Stimulated activated CD8-positive, alpha-beta memory T cell treated with anti-CD3 and anti-CD28 coated beads, Interleukin-12 subunit alpha, Interleukin-12 subunit beta, amount 100 ng/mL, for 24 hours (primary cell): ENCODE results near the gene RGS16.
"Not testable (repeated sequence)": the region's sequence is repeated elsewhere in the genome, so short reads cannot be mapped to it uniquely, and the experiment has no call there.

Experiments used
- DNase-seq: peaks from one replicate; pipeline ENCODE4 v3.0.0-alpha.2; 2020; ENCODE audit errors: extremely low read depth

RGS16 gene, protein sequence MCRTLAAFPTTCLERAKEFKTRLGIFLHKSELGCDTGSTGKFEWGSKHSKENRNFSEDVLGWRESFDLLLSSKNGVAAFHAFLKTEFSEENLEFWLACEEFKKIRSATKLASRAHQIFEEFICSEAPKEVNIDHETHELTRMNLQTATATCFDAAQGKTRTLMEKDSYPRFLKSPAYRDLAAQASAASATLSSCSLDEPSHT

DNA sequence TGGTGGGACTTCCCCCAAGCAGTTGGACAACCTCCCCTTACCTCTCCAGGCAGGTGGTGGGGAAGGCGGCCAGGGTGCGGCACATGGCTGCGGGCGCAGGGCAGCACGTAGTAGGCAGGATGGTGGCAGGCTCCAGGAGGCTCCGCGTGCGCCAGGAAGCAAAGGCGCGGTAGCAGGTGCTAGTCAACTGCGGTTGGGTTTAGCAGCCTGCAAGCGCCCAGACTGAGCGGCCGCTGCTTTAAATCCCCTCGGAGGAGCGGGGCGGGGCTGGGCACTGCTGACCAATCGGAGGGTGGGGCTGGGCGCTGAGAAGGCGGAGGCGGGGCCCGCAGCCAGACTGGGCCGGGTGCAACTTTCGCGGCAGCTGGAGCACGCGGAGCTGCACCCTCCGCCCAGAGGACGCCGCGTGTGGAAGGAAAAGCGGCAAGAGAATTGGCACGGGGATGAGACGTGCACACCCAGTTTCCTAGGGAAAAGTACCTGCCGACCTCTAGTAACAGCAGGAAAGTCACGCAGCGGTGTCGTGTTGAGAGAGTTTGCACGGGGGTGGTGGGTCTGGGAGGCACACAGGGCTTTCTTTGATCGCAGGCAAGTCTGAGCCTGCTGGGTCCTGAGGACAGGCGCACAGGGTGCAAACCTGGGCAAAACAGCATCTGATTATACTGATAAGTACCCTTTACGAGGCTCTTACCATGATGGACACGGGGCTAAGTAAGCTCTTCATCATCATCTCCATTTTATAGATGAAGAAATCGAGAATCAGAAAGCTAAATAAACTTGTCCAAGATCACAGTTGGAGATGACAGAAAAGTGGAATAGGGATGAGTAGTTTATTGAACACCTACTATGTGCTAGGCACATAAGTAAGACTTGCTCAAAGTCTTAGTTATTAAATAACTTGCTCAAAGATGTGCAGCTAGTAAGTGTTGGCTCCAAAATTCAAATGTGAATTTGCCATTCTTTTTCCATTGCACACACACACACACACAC, at the start of gene RGS16:
Gene RGS16, minus strand, starts transcription at position 215 of the 990 bp plus-strand sequence. Its CDS starts 130 bp downstream, at position 85.
- peak; percentile 87 for DNase-seq

DNA sequence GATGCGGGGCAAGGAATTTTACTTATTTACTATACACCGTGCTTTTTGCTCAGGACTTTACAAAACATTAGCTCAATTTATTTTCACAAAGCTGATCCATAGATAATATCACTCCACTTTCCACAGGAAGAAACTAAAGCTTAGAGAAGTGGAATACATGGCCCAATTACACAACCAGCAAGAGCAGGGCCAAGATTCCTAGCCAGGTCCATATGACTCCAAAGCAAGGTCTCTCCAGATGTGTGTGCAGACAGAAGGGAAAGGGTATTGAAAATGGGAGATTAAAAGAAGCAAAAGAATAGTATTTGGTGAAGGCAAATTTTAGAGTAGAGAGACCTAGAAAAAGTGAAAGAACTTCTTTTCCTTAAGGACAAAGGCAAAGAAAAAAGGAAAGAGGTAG, 49.8 kb upstream of the RGS16 start:
- no peak for DNase-seq

DNA sequence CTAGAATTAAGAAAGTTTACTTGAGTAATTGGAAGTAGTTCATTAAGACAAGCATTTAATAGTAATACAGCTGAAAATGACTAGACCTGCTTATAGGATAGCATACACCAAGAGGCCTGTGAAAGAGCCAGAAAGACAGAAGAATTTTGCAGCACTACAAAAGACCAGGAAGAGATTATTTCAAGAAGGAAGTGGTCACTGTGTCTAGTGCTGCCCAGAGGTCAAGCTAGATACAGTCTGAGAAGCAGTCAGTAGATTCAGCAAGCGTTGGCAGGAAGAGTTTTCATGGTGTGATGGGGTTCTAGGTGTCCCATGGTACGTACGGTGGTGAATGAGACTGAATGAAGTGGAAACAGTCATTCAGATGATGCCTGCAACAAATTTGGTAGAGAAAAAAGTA, 48.7 kb upstream of the RGS16 start:
- DNase-seq, result no peak

DNA sequence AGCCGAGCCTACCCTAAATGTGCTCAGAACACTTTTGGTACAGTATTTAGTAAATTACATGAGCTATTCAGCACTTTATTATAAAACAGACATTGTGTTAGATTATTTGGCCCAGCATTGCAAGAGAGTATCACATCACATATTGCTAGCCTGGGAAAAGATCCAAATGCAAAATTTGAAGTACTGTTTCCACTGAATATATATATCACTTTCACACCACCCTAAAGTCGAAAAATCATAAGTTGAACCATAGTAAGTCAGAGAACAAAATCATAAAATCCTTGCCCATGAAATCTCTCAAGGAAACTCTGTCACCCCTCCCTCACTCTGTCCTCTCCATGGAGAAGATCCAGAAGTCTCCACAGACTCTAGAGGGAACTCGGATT, 47.1 kb upstream of the RGS16 start:
- DNase-seq, result no peak

DNA sequence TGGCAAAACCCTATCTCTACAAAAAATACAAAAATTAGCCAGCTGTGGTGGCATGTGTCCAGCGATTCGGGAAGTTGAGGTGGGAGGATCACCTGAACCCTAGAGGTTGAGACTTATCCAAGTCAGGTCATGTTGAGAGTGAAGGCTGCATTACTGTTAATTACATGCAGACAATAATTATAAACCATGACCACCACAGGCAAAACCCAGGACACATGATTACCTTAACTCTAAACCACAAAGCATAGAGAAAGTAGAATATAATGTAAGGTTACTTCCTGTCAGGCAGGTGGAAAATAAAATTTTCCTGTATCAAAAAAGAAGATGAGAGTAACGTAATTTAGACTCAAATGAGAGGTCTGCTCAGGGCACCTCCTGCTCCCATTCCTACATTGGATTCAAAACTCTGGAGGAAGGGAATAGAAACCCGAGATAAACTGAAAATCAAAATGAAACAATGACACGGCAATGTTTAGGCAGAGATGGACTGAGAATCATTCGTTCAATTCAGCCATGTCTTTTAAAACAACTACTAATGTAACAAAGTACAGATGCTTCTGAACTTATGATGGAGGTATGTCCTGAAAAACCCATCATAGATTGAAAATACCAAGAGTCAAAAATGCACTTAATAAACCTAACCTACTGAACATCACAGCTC, 46.6 kb upstream of the RGS16 start:
- no peak for DNase-seq

DNA sequence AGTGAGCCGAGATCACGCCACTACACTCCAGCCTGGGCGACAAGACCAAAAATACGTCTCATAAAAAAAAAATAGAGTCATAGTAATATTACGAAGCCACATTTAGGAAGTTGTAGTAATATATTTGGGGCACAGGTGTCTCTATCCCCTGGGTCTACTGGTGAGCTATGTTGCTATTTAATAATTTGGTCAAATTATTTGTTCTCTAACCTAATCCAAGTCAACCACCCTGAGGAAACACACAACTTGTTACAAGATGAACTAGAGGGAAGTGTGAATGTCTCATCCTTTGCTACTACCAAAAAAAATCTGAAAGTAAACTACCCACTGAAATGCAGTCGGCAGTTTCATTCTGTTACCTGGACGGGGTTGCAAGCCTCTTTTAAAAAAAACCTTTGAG, 44.9 kb upstream of the RGS16 start:
- no peak for DNase-seq

DNA sequence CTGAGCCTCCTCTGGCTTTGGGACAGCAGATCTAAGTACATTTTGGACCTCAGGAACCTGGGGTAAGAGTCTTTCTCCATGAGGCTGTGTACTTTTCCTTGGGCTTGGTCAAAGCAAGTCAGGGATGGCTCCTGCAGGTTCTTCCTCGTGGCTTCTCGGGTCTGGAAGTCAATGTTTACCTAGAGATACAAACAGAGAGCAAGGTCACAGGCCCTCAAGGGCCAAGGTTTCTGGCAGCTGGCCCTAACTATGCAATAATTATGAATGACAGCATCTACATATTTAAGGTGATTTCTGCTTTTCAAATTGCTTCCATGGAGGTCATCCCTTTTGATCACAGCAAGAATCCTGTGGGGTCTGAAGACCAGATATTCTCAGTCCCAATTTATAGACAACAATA, 42.5 kb upstream of the RGS16 start:
- no peak for DNase-seq

DNA sequence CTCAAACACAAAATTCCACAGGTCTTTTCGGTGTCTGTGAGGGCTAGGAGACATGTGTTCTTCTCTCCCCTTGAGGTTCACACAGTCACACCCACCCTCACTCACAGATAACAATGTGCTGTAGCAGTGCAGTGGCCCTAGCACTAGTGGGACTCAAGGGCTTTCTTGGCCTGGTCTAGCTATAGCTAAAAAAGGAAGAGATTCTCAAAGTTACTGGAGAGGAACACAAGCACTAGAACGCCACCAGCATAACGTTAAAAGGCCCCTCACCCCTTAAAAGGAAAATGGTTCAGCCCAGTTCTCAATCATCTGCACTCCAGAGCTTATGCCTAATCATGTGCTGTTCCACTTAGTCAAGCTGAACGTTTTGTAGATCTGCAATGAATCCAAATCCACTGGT, 40.7 kb upstream of the RGS16 start:
- DNase-seq, result no peak

DNA sequence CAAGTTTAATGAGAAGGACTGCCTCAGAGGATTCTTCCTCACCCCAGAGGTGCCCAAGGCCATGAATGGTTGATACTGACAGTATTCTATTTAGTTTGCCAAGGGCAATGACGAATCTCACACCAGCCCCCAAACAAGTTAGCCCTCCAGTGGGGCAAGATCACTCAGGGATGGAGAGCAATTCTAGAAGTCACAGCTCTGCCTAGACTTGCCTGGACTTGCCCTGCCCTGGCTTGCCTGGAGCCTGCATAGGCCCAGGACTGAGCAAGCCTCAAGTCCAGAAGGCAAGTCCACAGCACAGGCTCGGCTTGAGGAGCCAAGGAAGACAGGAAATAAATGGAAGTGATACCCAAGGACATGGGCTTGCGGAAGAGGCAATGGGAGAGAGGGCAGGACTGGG, 39.5 kb upstream of the RGS16 start:
- DNase-seq, result no peak

DNA sequence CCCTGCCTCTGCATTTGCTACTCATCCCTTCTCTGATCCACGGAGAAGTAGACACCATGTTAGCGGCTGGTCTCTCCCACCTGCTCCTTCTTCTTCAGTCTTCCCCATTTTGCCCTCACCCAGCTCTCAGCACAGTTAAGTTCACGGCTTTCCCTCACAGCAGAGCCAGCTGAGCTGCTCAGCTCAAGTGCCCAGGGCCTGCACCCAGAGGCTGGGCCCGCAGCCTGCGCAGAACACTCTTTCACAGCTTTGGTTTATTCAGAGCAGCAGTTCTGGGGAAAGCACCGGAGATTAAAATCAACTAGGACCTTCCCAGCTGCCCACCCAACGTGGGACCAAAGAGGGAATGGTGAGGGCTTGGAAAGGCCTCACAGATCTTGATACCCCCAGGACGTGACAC, 38.3 kb upstream of the RGS16 start:
- DNase-seq, result no peak

DNA sequence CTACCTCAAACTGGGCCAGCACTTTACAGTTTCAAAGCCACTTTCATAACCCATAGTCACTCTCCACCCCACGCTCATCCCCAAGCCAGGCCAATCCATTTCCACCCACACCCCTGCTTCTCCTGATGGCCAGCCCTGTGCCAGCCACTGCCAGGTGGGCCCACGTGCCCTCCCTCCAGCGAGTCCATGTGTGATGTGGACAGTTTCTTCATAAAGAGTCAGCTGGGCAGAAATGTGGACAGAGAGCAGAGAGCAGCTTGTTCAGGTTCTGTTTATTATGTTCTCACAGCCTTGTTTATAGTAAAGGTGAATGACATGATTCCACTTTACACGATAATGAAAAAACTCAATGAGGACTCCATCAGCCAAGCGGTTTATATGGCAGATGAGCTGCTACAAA, 37.4 kb upstream of the RGS16 start:
- DNase-seq, result no peak

DNA sequence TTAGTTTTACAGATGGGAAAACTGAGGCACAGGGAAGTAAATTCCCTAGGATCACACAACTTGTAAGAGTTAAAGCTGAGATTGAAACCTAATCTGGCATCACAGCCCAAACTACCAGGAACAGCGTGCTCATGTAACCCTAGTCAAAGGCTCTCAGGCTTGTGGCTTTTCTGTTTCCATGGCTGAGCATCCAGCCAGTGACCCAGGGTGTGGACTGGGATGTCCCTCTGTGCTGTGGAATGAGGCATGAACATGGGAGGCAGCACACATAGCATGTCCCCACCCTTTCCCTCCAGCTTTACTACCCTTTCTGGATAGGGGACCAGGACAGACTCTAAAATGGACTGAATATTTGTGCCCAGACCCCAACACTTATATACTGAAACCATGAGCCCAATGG, 35.1 kb upstream of the RGS16 start:
- no peak for DNase-seq

DNA sequence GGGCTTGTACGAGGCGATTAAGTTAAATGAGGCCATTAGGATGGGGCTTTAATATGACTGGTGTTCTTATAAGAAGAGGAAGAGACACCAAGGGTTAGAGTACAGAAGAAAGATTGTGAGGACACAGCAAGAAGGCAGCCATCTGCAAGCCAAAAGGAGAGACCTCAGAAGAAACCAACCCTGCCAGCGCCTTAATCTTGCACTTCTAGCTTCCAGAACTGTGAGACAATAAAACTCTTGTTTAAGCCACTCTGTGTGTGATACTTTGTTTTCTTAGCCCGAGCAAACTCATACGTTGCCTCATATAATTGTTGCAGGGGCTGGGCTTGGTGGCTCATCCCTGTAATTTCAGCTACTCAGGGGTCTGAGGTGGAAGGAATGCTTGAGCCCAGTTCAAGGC, 33.6 kb upstream of the RGS16 start:
- DNase-seq, result no peak

DNA sequence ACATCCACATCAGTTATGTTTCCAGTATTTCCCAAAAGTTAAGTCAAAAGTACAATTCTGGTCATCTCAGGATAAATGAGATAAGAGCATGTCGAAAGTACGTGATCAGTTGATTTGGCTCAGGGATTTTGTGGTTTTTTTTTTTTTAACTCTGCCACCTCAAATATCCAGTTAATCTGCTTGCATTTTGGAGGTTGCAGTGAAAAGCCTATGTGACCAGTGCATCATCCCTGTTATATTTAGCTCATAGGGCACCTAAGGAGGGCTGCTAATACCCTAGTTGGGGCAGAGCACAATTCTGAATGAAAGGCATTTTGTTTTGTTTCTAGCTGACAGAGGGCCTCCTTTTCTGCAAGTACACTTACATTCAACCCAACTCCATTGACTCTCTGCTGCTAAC, 31.7 kb upstream of the RGS16 start:
- DNase-seq, result no peak

DNA sequence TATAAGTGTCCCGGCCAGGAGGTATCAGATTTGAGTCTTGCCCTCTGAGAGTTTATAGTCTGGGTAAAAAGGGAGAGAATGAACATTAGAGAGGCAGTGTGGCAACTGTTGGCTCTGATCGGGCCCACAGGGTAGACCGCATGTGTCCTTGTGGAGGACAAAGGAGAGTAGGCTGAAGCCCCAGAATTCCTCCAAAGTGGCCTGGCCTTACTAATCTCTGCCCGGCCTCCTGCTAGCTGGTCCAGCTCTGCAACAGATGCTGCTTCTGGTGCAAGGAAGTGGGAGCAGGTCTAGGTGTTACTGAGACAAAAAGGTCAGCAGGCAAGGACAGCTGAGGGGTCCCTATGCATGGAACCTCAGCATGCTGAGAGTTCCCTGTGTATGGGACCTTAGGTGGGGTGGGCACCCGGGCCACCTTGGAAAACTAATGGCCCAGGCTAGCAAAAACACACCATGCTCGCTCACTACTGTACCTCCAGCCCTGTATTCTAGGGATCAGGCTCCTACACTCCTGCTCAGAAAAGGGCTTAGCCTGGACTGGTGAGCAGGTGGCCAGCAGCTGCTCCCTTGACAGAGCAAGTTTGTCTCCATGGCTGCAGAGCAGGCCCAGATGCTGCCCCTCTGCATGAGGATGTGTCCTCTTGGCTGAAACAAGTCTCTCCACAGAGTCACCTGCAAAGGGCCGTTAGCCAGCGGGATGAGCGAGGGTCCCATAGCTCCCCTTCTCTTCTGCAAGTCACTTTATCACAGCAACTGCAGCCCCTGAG, 30.3 kb upstream of the RGS16 start:
- DNase-seq, result no peak

DNA sequence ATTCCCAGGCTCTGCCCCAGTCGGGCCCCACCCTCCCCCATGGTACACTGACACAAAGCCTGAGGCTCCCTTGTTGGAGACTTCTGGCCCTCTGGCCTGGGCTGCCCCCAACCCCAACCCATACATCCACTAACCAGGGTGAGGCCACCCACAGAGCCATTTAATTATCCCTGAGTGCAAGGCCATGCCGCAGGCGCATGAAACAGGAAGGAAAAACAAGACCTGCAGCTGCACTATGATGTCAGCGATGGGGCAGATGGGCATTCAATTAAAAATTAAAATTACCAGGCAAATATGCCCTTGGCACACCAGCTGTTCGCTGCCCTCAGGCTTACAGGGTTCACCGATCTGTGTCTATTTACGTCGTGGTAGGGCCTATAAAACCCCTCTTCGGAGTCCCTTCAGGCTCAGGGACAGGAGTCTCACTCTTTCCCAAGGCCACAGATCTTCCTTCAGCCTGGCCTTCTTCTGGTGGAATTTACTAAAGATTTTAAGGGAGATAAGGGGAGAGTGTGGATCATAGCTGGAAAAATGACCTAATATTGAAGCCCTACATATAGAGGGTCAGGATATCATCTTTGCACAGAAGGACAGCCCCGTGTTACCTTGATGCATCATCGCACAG, 29.6 kb upstream of the RGS16 start:
- DNase-seq, result no peak

DNA sequence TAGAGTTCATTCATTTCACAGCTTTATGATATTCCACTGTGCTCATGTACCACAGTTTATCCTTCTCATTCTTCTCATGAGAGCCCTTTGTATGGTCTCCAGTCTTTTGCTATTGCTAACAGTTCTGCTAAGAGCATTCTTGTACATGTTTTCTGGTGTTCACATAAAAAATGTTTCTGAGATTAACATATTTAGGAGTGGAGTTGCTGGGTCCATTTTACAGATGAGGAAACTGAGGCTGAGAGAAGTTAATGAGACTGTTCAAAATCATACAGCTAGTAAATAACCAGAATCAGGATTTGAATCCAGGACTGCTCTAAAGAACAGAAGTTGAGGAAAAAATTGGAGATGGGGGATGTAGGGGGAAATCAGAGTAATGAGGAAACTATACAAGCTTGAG, 28.8 kb upstream of the RGS16 start:
- DNase-seq, result no peak

DNA sequence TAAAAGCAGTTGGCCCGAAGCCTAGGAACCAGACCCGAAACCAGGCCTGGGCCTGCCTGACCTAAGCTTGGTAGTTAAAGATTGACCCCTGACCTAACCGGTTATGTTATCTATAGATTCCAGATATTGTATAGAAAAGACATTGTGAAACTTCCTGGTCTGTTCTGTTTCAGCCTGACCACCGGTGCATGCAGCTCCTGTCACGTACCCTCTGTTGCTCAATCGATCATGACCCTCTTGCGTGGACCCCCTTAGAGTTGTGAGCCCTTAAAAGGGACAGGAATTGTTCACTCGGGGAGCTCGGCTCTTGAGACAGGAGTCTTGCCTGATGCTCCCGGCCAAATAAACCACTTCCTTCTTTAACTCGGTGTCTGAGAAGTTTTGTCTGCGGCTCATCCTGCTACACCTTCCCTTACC, 28.3 kb upstream of the RGS16 start:
- DNase-seq, result not testable (repeated sequence)

DNA sequence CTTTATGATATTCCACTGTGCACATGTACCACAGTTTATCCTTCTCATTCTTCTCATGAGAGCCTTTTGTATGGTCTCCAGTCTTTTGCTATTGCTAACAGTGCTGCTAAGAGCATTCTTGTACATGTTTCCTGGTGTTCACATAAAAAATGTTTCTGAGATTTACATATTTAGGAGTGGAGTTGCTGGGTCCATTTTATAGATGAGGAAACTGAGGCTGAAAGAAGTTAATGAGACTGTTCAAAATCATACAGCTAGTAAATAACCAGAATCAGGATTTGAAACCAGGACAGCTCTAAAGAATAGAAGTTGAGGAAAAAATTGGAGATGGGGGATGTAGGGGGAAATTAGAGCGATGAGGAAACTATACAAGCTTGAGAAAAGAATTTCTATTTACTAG, 27.8 kb upstream of the RGS16 start:
- no peak for DNase-seq

DNA sequence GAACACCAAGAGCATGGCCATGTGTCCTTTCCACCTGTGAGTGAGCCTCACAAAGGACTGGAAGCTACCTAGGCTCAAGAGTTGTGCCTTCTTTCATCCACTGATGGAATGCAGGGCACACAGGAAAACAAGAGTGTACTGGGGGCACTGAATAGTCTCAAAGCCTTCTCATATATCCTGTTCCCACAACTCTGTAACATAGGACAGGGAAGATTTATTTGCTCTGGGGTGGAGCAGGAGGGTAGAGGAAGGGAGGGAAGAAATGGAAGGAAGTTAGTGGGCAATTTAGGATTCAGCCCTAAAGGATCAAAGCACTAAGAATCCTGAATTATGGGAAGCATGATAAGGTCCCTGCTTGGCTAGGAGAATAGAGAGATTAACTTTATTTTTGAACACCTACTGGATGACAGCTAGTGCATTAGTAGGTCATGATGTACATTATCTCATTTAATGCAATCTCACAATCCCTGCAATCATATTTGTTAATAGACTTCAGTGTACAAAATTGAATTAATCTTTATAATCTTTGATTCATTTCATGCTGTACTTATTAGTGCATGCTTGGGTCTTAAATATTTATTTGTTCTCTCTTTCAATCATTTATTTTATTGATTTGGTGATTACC, 27.0 kb upstream of the RGS16 start:
- DNase-seq, result no peak

DNA sequence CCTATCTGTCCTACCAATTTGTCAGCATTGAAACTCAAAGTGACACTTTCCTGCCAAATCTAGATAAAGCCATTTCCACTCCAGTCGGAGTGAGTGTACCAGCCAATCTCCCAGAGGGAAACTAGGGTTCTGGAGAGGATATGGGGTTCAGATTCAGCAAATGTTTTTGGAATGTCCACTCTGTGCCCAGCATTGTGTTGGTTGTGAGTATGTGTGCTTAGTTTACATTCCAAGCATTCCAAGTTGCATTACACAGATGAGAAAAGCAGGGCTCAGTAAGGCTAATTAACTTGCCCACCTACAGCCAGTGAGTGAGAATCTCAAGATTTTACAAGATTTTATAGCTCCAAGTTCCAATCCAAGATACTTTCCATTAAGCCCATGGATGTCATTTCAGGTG, 26.4 kb upstream of the RGS16 start:
- DNase-seq, result no peak
